ENCODE measurements around the gene CXorf58. TPM values are rescaled to one million over a fixed set of nuclear protein-coding genes. Genes with fewer than 3 reads are reported as not detected.

CXorf58 gene
- total and polyA plus RNA-seq, 9 of the 15 experiments (the other 6 are each of a cell fraction or from before 2014, with no cell fraction given), result 0.10 to 0.27 (median 0.16) TPM; not detected in 3

DNA sequence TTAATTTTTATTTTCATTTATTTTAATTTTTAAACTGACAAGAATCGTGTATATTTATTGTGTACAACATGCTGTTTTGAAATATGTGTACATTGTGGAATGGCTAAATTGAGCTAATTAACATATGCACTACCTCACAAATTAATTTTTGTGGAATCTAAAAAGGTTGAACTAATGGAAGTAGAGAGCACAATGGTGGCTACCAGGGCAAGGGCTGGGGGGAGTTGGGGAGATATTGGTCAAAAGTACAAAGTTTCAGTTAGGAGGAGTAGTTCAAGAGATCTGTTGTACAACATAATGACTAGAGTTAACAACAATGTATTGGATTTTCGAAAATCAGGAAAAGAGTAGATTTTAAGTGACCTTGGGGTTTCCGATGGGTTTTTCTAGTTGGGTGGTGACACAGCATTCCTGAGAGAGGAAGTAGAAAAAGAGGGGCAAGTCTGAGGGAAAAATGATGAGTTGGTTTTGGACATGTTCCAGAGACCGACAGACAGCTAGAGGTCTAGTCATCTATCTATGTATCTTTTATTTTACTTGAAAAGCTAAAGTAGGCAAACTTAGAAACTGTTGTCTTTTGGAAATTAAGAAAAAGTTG is 23.3 kb upstream of the CXorf58 start (continued):
- TF ChIP-seq, protein P1, sequence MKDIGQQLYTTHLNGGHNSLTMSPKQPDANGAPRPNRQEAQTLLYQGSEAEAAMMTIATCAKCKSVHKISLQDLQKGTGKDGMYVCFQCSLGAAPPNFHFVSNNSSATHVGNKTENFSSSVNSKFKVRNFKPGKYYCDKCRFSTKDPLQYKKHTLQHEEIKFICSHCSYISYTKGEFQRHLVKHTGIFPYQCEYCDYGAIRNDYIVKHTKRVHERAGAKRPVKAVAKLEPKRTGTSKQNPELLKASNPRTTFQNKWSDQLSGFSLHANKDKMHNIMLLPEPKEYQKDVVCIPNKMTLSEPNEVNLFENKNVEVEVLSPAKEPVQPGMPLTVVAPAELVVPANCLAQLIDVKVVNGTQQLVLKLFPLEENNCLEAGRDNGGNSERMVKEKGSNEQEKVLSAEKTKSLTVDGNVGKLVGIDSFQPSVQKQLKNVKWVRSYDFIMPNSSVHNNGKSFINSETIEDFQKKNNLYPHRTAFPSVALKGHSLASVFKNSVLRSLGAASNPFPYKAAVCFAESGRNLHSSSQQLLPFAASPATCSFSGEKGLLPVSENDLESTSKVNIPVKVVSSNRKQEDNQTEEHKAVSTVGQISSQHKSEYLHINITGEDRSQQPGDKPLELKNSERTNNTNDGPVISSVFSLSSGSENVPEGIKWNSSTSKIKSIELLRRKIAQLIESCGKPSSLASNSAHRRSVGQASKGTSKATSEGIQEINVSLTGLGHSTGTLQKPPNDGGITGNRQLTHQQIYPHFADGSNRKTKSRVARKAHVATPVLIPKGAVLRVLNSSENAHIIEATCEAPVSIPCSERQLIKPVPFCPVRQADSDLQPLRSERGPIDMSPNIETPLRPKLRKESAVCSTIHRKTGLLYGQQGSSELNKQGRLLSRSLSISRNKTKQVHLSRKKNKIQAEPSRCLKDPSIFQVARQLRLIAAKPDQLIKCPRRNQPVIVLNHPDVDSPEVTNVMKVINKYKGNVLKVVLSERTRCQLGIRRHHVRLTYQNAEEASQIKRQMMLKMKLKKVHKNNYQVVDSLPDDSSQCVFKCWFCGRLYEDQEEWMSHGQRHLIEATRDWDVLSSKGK (CRISPR knock-in tag; IDR thresholded peaks at IDR 0.05), result no peak
- TF ChIP-seq BRCA1 (IDR thresholded peaks at IDR 0.05), result no peak
- no peak for TF ChIP-seq BRCA1 (CRISPR knock-in tag; IDR thresholded peaks at IDR 0.05)
- no peak for TF ChIP-seq POLR2A (conservative IDR thresholded peaks at IDR 0.05)
- no peak for TF ChIP-seq ZKSCAN8 (CRISPR knock-in tag; IDR thresholded peaks at IDR 0.05)
- no peak for TF ChIP-seq ASH1L (IDR thresholded peaks at IDR 0.05; ENCODE audit: borderline replicate concordance, low read depth, partially characterized antibody)
- no peak for TF ChIP-seq SRSF1 (IDR thresholded peaks at IDR 0.05; ENCODE audit: low read depth, low read length)
- no peak for TF ChIP-seq SMAD3 (CRISPR knock-in tag; conservative IDR thresholded peaks at IDR 0.05)
- TF ChIP-seq, protein P2, sequence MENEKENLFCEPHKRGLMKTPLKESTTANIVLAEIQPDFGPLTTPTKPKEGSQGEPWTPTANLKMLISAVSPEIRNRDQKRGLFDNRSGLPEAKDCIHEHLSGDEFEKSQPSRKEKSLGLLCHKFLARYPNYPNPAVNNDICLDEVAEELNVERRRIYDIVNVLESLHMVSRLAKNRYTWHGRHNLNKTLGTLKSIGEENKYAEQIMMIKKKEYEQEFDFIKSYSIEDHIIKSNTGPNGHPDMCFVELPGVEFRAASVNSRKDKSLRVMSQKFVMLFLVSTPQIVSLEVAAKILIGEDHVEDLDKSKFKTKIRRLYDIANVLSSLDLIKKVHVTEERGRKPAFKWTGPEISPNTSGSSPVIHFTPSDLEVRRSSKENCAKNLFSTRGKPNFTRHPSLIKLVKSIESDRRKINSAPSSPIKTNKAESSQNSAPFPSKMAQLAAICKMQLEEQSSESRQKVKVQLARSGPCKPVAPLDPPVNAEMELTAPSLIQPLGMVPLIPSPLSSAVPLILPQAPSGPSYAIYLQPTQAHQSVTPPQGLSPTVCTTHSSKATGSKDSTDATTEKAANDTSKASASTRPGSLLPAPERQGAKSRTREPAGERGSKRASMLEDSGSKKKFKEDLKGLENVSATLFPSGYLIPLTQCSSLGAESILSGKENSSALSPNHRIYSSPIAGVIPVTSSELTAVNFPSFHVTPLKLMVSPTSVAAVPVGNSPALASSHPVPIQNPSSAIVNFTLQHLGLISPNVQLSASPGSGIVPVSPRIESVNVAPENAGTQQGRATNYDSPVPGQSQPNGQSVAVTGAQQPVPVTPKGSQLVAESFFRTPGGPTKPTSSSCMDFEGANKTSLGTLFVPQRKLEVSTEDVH (IDR thresholded peaks at IDR 0.05; ENCODE audit: low read depth, partially characterized antibody), result no peak
- no peak for TF ChIP-seq PRPF4 (IDR thresholded peaks at IDR 0.05; ENCODE audit: insufficient read depth, low read depth, low read length, poor library complexity, severe bottlenecking)
- TF ChIP-seq, protein P3, sequence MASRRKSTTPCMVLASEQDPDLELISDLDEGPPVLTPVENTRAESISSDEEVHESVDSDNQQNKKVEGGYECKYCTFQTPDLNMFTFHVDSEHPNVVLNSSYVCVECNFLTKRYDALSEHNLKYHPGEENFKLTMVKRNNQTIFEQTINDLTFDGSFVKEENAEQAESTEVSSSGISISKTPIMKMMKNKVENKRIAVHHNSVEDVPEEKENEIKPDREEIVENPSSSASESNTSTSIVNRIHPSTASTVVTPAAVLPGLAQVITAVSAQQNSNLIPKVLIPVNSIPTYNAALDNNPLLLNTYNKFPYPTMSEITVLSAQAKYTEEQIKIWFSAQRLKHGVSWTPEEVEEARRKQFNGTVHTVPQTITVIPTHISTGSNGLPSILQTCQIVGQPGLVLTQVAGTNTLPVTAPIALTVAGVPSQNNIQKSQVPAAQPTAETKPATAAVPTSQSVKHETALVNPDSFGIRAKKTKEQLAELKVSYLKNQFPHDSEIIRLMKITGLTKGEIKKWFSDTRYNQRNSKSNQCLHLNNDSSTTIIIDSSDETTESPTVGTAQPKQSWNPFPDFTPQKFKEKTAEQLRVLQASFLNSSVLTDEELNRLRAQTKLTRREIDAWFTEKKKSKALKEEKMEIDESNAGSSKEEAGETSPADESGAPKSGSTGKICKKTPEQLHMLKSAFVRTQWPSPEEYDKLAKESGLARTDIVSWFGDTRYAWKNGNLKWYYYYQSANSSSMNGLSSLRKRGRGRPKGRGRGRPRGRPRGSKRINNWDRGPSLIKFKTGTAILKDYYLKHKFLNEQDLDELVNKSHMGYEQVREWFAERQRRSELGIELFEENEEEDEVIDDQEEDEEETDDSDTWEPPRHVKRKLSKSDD (conservative IDR thresholded peaks at IDR 0.05; ENCODE audit: low read length), result no peak
- TF ChIP-seq, protein P4, sequence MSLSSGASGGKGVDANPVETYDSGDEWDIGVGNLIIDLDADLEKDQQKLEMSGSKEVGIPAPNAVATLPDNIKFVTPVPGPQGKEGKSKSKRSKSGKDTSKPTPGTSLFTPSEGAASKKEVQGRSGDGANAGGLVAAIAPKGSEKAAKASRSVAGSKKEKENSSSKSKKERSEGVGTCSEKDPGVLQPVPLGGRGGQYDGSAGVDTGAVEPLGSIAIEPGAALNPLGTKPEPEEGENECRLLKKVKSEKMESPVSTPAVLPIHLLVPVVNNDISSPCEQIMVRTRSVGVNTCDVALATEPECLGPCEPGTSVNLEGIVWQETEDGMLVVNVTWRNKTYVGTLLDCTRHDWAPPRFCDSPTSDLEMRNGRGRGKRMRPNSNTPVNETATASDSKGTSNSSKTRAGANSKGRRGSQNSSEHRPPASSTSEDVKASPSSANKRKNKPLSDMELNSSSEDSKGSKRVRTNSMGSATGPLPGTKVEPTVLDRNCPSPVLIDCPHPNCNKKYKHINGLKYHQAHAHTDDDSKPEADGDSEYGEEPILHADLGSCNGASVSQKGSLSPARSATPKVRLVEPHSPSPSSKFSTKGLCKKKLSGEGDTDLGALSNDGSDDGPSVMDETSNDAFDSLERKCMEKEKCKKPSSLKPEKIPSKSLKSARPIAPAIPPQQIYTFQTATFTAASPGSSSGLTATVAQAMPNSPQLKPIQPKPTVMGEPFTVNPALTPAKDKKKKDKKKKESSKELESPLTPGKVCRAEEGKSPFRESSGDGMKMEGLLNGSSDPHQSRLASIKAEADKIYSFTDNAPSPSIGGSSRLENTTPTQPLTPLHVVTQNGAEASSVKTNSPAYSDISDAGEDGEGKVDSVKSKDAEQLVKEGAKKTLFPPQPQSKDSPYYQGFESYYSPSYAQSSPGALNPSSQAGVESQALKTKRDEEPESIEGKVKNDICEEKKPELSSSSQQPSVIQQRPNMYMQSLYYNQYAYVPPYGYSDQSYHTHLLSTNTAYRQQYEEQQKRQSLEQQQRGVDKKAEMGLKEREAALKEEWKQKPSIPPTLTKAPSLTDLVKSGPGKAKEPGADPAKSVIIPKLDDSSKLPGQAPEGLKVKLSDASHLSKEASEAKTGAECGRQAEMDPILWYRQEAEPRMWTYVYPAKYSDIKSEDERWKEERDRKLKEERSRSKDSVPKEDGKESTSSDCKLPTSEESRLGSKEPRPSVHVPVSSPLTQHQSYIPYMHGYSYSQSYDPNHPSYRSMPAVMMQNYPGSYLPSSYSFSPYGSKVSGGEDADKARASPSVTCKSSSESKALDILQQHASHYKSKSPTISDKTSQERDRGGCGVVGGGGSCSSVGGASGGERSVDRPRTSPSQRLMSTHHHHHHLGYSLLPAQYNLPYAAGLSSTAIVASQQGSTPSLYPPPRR (CRISPR knock-in tag; IDR thresholded peaks at IDR 0.05; ENCODE audit: borderline replicate concordance), result no peak
- no peak for TF ChIP-seq SP1 (CRISPR knock-in tag; IDR thresholded peaks at IDR 0.05)
